ENCODE data around the gene ZNF555.
"Not testable (repeated sequence)": the region's sequence is repeated elsewhere in the genome, so short reads cannot be mapped to it uniquely, and the experiment has no call there.

Gene ZNF555

DNA sequence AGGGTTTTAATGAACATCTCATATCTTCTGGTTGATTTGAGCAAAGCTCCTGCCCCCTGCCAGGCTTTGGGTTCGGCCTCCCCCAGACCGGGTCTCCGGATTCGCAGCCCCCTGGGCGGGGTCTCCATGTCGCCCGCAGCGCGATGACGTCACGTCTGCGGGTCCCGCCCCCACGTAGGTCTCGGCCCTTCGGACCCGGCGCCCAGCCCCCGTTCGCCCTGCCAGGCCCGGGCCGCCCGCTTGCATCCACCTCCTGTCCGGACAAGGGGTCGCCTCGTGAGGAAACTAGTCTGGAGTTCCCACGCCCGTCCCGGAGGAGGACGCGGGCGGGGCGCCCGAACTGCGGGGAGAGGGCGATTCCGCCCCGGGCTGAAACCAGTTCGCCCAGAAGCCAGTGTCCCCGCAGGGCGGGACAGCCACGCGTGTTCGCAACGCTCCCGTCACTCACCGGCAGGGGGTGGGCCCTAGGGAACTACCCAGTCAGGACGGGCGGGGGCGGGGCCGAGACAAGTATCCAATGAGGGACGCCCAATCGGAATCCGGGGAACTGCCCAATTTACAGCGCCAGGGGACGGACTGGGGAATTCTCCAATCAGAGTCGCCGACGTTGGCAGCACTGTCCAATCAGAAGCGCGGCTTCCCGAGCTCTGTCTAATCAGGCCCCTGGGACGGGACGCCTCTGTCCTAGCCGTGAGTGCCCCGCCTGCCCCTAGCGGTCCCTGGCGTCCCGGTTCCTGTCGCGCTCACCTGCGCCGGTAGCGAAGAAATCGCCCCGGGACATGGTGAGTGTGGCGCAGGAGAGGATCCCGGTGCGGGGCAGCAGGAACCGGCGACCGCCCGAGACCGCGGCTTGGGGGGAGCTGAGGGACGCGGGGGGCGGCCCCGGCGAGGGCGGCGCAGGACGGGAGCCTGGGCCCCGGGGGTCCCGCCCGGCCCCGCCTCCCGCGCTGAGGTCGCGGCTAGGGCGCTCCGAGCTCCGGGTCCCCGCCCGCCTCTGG is at the start of gene ZNF555:
Gene ZNF555, plus strand, starts transcription at position 682 of the 998 bp plus-strand sequence. Its CDS starts 98 bp downstream, at position 780.
- peak; percentile 98 for DNase-seq

DNA sequence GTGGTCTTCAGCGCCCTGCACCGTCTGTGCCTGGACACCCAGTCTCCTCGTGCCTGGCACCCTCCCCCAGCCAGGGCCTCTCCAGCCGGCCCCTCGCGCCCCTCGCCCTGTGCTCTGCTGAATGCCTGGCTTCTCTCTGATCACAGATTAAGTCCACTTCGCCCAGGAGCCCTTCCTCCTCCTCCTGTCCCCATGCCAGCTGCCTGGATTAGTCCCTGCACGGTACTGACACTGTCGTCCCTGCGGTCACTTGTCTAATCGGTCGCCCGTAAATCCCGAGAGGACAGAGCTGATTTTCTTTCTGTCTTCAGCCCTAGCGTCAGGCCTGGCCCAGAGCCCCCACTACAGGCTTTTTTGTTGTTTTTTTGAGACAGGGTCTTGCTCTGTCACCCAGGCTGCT is 49.4 kb upstream of the ZNF555 start:
- DNase-seq: no peak

DNA sequence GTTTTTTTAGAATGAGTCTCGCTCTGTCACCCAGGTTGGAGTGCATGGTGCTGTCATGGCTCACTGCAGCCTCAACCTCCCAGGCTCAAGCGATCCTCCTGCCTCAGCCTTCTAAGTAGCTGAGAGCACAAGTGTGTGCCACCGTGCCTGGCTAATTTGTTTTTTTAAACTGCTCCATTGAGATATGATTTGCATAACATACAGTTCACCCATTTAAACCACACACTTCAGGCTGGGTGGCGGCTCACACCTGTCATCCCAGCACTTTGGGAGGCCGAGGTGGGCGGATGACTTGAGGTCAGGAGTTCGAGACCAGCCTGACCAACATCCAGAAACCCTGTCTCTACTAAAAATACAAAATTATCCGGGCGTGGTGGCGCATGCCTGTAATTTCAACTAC is 48.6 kb upstream of the ZNF555 start:
- not testable (repeated sequence) for DNase-seq

DNA sequence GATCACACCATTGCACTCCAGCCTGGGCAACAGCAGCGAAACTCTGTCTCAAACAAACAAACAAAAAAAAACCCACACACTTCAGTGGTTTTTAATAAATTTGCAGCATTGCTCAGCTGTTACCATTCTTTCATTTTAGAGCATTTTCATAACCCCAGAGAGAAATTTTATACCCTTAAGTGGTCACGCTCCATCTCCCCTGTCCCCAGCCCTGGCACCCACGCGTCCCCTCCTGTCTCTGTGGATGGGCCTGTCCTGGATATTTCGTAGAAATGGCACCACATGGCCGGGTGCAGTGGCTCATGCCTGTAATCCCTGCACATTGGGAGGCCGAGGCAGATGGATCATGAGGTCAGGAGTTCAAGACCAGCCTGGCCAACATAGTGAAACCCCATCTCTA is 48.1 kb upstream of the ZNF555 start:
- no peak for DNase-seq

DNA sequence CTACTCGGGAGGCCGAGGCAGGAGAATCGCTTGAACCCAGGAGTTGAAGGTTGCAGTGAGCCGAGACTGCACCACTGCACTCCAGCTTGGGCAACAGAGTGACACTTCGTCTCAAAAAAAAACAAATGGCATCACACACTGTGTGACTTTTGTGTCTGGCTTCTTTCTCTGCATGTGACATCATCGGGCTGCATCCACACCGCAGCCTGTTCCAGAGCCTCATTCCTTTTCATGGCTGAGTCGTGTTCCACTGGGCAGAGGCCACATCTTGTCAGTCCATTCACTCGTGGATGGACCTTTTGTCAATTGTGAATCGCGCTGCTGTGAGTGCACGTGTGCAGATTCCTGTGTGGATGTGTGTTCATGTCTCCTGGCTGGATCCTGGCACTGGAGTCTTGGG is 47.7 kb upstream of the ZNF555 start:
- DNase-seq: no peak

DNA sequence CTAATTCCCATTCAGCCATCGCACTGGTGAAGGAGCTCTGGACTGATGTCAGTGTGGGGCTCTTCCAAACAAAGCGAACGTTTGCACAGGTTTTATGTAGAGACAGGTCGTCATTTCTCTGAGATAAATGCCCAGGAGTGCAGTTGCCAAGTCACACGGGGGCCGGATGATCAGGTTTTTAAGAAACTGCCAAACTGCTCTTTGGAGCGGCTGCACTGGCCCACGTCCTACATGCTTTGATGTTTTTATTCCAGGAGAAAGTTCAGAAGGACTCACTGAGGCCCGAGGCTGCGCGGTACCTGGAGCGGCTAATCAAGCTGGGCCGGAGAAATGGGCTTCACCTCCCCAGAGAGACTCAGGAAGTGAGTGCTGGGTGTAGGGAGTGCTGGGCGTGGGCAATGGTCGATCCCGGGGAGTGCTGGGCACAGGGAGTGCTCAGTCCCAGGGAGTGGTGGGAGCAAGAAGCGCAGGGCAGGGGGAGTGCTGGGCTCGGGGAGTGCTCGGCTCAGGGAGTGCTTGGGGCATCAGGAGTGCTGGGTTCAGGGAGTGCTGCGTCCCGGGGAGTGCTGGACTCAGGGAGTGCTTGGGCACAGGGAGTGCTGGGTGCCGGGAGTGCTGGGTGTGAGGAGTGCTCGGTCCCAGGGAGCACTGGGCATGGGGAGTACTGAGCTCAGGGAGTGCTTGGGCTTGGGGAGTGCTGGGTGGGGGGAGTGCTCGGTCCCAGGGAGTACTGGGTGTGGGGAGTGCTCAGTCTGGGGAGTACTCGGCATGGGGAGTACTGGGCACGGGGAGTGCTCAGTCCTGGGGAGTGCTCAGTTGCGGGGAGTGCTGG is 45.2 kb upstream of the ZNF555 start:
- DNase-seq: no peak

DNA sequence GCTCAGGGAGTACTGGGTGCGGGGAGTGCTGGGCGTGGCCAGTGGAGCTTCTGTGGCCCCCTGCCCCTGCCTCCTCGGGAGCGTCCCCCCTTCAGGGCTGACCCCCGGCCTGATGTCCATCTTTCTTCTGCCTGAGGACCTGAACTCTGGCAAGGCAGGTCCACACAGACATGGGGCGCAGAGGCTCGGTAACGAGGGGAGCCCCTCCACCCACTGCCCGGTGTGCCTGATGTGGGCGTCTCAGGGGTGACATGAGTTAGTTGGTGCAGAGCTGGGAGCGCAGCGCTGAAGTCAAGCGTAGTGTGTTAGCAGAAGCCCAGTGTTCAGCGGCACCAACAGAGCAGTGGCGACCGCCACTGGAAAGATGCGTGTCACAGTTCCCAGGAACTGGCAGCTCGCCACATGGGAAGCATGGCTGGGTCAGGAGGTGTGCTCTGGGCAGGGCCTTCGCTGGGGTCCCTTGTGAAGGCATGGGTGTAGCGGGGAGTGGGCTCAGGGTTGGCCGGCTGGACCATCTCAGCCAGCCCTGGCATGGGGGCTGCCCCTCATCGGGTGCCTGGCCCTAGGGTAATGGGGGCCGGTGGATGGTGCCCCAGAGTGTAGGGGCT is 44.5 kb upstream of the ZNF555 start:
- no peak for DNase-seq

DNA sequence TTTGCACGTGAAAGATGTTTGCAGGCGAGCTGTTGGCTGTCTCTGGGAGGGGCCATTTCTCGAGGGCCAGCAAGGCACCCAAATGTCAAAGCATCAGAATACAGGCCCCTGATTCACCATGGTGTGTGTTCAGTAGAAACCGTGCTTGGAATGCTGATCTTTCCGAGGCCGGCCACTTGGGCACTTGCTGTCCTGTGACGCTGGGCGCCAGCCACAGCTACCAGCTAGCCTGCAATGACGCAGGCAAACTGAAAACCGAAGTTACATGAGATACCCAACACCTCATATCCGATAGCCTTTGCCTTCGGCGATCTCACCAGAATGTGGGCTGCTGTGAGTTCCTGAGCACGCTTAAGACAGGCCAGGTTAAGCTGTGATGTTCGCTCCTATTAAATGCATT is 44.0 kb upstream of the ZNF555 start:
- no peak for DNase-seq

DNA sequence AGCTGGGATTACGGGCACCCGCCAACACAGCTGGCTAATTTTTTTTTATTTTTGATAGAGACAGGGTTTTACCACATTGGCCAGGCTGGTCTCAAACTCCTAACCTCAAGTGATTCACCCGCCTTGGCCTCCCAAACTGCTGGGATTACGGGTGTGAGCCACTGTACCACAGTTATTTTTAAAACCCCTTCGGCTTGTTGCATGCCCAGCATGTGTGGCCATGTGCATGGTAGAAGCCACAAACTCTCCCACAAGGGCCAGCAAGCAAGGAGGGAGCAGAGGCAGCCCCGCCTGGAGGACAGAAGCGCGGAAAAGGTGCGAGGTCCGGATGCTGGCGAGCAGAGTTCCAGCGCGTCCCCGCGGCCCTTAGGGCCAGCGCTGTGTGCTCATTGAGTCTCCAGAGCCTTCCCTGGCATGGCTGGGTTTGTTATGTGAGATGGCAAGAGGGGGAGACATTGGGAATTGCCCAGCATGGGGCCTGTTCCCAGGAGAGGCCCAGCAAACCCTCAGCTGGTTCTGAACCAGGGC is 43.1 kb upstream of the ZNF555 start:
- DNase-seq: no peak

DNA sequence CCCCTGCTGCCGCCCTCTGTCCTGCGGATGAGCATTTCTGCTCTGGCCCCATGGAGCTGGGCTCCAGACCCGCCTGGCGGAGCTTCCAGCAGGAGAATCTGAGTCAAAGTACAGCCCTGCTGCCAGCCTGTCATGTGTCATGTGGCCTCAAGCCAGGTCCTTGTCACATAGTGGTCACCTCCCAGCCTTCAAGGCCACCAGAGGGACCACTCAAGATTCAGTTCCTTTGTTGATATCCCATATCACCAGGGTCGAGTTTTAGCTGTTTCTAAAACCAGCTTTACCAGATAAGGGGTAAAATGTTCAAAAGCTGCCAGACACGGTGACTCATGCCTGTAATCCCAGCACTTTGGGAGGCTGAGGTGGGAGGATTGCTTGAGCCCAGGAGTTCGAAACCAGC is 42.5 kb upstream of the ZNF555 start:
- no peak for DNase-seq

DNA sequence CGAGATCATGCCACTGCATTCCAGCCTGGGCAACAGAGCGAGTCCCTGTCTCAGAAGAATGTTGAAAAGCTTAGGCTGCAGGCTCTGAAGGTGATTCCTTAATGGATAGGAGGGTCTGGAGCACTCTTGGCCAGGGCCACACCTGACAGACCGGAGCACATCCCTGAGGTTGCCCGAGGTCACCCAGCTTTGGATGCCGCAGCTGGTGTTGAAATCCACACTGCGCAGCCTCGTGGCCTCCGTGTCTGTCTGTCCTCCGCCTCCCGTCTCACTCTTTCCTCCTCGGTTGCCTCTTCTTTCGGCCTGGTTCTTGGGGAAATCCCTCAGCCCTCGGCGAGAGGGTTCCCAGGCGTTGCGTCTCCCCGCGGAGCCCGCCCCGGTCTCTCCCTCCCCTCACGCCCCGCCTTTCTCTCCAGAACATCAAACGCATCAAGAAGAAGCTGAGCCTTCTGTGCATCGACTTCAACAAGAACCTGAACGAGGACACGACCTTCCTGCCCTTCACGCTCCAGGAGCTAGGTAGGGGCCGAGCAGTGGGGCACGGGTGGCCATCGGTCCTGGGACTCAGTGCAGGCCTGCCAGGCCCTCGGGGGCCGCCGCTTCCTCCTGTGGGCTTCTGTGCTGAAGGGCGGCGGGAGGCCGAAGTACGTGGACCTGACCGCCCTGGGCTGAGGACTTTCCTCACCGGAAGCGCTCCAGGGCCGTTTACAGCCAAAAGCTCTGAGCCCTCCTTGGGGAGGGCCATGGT is 41.8 kb upstream of the ZNF555 start:
- no peak for DNase-seq

DNA sequence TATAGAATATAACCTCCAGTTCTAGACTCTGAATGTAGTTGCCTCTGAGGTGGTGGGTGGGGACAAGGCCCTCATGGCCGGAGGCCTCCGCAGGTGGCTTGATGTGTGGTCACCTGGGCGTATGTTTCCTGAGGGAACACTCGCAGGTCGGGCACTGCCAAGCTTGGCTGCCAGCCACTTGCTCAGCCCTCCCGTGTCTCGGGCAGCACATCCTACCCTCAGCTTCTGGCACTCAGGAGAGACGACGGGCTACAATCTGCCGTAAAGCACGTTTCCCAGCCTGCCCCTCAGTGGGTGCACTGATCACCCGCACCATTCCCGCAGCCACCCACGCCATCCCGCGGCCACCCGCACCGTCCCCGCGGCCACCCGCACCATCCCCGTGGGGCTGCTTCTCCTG is 40.8 kb upstream of the ZNF555 start:
- DNase-seq: no peak

DNA sequence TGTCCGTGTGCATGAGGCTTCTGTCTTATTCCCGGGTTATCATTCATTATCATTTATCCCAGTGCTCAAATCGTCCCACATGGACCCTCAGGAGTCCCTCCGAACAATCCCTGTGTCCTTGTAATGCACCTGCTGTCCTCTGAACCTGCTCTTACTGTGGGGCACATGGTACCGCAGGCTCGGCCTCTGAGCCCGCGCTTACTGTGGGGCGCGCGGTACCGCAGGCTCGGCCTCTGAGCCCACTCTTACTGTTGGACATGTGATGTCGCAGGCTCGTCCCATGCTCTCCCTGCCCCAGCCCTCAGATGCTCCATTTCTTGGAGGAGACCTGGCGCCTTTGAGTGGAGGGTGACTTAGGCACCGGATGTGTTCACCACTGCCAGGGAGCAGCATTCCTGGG is 38.4 kb upstream of the ZNF555 start:
- DNase-seq: no peak

DNA sequence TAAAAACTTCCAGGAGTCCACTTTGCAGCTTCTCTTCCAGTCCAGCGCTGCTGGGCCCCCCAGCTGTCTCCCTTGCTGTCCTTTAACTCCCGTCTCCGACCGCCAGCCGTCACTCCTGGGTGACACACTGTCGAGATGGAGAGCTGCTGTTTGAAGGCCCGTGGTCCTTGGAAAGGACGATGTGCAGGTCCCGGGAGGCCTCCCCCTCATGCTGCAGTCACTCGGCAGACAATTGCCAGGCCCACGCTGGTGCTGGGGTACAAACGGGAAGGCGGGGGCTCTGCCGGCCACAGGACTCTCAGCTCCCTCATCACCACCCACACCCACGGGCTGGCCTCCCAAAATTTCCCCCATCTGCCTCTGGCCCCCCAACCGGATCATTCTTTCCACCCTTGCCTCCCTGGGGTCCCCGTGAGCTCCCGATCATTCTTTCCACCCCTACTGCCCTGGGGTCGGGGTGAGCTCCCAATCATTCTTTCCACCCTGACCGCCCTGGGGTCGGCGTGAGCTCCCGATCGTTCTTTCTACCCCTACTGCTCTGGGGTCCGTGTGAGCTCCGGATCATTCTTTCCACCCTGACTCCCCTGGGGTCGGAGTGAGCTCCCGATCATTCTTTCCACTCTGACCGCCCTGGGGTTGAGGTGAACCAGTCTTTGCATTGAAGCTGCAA is 37.7 kb upstream of the ZNF555 start:
- DNase-seq: no peak

DNA sequence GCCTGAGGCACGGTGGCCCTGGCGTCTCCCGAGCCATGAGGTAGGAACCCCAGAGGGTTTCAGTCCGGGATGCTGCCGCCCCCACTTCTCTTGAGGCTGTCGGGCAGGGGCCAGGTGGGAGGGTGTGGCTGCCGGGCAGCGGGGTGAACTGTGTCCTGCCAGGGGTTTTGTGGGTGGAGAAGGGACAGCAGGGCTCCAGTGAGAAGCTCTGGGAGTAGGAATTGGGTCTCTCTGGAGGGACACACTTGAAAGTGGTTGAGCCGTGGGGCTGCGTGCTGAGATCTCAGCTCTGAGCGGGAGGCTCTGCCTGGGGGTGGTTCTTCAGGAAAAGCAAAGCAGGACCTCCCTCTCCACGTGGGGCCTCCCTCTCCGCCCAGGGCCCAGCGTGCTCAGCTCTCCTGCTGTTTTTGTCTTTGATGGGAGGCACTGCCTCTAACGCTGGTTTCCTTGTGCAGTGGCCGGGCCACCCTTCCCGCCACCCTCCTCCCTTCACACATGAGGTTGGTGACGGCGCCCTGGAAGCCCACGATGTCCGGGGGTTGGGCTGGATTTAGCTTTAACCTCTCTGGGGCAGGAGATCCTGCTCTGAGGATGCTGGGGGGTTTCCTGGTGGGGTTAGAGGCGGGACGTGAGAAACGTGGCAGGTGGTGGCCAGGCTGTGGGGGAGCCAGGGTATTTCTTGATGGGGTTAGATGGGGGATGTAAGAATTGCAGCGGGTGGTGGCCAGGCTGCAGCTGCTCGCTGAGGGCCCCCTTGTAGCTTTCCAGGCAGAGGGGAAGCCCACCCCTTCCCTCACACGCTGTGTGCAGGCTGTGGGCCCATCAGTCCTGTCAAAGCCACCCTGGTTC is 36.9 kb upstream of the ZNF555 start:
- DNase-seq: no peak

DNA sequence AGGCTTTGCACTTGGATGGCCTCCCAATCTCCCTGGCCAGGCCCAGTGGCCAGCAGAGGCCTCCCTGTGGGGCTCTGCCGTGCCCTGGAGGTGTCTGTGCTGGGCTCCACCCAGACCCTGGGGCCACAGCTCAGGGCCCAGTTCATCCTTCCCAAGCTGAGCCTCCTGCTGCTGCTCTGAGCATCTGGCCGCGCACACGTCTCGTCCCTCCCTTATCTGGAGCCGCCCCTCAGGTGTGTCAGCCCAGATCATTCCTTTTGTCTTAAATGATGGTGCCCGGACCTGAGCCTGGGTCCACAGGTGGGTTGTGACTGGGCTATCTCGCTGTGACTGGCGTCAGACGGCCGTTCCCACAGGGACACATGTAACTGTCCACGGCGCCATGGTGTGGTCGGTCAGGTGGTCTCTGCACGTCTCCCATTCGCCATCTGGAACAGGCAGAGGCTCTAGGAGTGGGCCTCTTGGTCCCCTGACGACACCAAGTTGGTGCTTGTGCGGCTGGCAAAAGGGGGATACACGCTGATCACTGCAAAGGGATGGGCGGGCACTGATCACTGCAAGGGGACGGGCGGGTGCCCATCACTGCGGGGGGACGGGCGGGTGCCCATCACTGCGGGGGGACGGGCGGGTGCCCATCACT is 35.9 kb upstream of the ZNF555 start:
- DNase-seq: no peak

DNA sequence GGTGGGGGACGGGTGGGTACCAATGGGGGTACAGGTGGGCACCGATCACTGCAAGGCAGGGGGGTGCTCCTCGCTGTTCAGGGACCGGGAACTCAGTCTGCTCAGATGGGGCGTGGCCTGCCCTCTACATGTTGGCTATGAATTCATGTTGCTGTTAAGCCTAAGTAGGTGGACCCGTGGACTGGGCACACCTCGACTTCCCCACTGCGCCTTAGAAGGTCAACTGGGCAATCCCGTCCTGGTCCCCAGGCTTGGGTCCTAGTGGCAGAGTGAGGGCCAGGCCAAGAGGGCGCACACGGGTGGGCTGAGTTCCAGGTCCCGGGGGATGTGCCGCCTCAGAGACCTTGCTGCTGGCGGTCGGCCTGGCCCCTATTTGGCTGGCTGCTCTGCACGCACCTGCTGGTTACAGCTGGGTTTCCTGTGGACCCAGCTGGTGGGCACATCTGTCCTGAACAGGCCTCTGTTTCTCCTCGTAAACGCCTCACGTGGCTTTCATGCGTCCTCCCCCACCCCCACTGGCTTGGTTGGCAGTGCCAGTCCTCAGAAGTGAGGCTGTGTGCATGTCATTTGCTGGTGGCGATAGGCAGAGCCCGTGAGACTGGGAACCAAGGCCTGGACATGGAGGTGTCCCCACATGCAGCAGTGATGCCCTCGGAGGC is 35.2 kb upstream of the ZNF555 start:
- no peak for DNase-seq

DNA sequence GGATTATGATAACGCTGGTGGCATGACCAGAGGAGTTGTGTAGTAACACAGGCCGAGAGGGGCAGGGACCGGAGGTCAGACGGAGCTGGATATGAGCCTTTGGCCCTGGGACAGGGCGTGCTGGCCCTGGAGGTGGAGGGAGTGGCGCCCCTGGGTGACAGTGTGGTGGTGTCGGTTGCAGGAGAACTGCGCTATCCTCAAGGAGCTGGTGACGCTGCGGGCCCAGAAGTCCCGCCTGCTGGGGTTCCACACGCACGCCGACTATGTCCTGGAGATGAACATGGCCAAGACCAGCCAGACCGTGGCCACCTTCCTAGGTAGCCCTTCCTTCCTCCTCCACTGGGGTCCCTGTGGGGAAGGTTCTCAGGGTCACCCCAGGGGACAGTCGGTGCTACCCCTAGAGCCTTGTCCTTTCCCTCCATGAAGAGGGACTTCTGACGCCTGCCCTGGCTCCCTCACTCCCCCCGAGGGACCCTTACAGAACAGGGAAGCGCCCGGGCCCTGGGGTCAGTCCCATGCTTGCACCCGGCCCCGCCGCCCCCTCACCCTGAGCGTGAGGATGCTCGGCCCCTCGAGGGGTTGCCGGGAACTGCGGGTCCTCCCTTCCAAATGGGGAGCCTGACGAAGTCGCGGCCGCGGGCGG is 34.4 kb upstream of the ZNF555 start:
- no peak for DNase-seq

Data from activated CD8-positive, alpha-beta memory T cell treated with anti-CD3 and anti-CD28 coated beads, Interleukin-2, amount 50 U/mL, for 4 hours (primary cell).